Sigmoid colon (tissue), 7 donors: ENCODE results near the gene GOLGA2. TPM values are rescaled to one million over a fixed set of nuclear protein-coding genes. Genes with fewer than 3 reads are reported as not detected.

ENCODE experiments used
- DNase-seq: peaks from one replicate; pipeline ENCODE4 v3.0.0-alpha.2; 2019
- H3K27ac ChIP-seq, 4 donors: fragments of 200-600 bp; sonication (generic); one replicate each; pipeline ENCODE4 v1.5.1; 2016 to 2019; ENCODE audit warnings: mild to moderate bottlenecking in 1 of 4
- H3K27me3 ChIP-seq, 3 donors: fragments of 200-600 bp; sonication (generic); one replicate each; pipeline ENCODE4 v1.5.1; 2019; ENCODE audit warnings: mild to moderate bottlenecking in 1 of 3
- H3K36me3 ChIP-seq, 4 donors: fragments of 200-600 bp; sonication (generic); one replicate each; pipeline ENCODE4 v1.5.1; 2016 to 2019
- H3K4me1 ChIP-seq, 4 donors: fragments of 200-600 bp; sonication (generic); one replicate each; pipeline ENCODE4 v1.5.1; 2017 to 2019
- H3K4me3 ChIP-seq, 4 donors: fragments of 200-600 bp; sonication (generic); one replicate each; pipeline ENCODE4 v1.5.1; 2017 to 2019; ENCODE audit warnings: mild to moderate bottlenecking in 2 of 4, moderate library complexity in 1 of 4
- H3K9me3 ChIP-seq, 4 donors: fragments of 200-600 bp in 3 of 4; sonication (generic) in 3 of 4; one replicate each; pipeline versions ENCODE4 v1.5.1 to v1.6.1; 2013 to 2019
- EP300 ChIP-seq, 4 donors: sonication (generic); formaldehyde crosslinking; IDR thresholded peaks; one replicate each; pipeline ENCODE4 v1.6.1; 2017; ENCODE audit warnings: antibody characterized with exemption in 4 of 4
- POLR2A ChIP-seq, 2 donors: fragments of 450-650 bp; IDR thresholded peaks; one replicate each; pipeline ENCODE4 v1.6.1; 2016; ENCODE audit warnings: antibody characterized with exemption in 2 of 2, mild to moderate bottlenecking in 2 of 2, moderate library complexity in 2 of 2
- POLR2AphosphoS5 ChIP-seq, 4 donors: sonication (generic); formaldehyde crosslinking; IDR thresholded peaks; one replicate each; pipeline ENCODE4 v1.6.1; 2017; ENCODE audit warnings: antibody characterized with exemption in 4 of 4
- WGBS, 2 donors: extraction: QIAGEN DNeasy Blood & Tissue Kit; methylation state at CpG; one replicate each; pipeline ENCODE4 v1.1.7; 2013; 5-methylcytosine and 5-hydroxymethylcytosine counted together
- intact Hi-C: fragments of 100-400 bp; cut with DNase I; formaldehyde crosslinking; loops from one replicate; pipeline ENCODE4 v1.15.1; 2023
- polyA plus RNA-seq, 3 donors: library from polyadenylated mRNA; stranded (reverse); fragments of 200-250 nt; gene quantifications; one replicate each; pipeline ENCODE4 v1.2.3, GENCODE V29; 2013
- total RNA-seq, 4 donors: library from RNA; depleted of rRNA; stranded (reverse); fragments of >200 nt; gene quantifications; one replicate each; pipeline ENCODE4 v1.1.0, GENCODE V29; 2016
- TF ChIP-seq, protein P1 (sequence below), 4 experiments: fragments of 450-650 bp in 3 of 4; fragments of 200-600 bp in 1 of 4; IDR thresholded peaks; one replicate each; pipeline ENCODE4 v1.5.1; 2016 to 2019; ENCODE audit warnings: antibody characterized with exemption in 4 of 4, mild to moderate bottlenecking in 3 of 4, moderate library complexity in 2 of 4
- donor health status: healthy with polysubstance abuse.
- donor health status: Bipolar disorder and iron deficiency.
- donor health status: healthy.

The GOLGA2 gene
- total and polyA plus RNA-seq, 7 donors = 48.1 to 104 (median 82.7) TPM

DNA sequence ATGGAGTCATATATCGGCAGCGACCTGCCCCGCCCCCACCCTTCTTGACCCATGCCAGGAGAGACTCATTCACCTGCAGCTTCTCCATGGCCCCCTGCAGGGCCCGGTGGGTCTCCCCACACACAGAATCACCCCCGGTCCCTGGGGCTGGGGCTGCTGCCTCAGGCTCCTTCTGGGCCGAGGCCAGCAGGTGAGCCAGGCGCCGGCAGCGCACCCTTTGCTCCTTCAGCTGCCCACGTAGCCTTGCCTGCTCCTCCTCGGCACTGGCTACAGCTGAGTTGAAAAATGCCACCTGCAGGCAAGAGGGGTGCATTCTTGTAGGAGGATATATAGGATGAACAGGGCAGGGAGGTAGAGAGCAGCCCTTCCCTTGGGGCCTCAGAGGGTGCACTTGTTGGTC lies 17.9 kb downstream of the GOLGA2 start:
- intact Hi-C loops = no loop called here
- Histone ChIP-seq H3K4me3 (no peak overlapping the region), H3K4me1 (peaks cover 0 to 6% (median 0%) of the 10 kb centered on the region in 4 donors), H3K27me3 (peaks cover 0 to 3% (median 0%) of the 10 kb centered on the region in 3 donors), H3K9me3 (no peaks in the 10 kb centered on the region), H3K36me3 (peaks cover 49 to 68% (median 59%) of the 10 kb centered on the region in 4 donors), H3K27ac (no peak overlapping the region)
- 90 to 92% methylated on average over 11 of the region's 11 CpGs for WGBS, 2 donors
- no peak for DNase-seq
- TF ChIP-seq POLR2A (IDR thresholded peaks at IDR 0.05) = no peak
- TF ChIP-seq EP300 (IDR thresholded peaks at IDR 0.05) = no peak
- TF ChIP-seq POLR2AphosphoS5 (IDR thresholded peaks at IDR 0.05) = no peak
- TF ChIP-seq, protein P1, sequence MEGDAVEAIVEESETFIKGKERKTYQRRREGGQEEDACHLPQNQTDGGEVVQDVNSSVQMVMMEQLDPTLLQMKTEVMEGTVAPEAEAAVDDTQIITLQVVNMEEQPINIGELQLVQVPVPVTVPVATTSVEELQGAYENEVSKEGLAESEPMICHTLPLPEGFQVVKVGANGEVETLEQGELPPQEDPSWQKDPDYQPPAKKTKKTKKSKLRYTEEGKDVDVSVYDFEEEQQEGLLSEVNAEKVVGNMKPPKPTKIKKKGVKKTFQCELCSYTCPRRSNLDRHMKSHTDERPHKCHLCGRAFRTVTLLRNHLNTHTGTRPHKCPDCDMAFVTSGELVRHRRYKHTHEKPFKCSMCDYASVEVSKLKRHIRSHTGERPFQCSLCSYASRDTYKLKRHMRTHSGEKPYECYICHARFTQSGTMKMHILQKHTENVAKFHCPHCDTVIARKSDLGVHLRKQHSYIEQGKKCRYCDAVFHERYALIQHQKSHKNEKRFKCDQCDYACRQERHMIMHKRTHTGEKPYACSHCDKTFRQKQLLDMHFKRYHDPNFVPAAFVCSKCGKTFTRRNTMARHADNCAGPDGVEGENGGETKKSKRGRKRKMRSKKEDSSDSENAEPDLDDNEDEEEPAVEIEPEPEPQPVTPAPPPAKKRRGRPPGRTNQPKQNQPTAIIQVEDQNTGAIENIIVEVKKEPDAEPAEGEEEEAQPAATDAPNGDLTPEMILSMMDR (IDR thresholded peaks at IDR 0.05) = no peak

DNA sequence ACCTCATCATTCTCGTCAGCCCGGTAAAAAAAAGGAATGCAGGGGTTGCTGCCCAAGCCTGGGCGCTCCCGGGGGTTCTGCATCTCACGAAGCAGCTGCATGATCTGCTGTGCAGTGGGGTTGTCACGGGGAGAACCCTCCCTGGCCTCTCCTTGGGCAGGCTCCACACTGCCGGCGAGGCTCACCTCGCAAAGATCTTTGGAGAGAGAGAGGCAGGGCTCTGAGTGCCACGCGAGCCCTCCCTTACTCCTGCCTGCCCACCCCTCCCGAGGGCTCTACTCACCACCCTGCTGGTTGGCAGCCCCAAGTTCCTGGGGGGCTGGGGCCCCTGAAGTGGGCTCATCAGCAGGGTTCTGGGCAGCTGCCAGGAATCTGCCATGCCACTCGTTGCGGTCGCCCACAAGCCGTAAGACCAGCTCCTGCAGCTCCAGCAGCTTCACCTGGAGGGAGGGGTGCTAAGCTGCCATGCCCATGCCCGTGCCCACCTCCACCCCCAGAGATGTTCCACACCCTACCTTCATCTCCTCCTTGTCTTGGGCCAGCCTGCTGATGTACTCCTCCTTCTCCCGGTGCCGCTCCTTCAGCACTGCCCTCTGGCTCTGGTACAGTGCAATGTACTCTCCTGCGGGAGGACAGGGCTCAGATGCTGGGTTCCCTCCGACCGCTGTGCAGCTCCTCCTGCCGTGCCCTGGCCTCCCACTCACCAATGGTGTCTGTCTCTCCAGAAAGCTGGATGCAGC lies 18.6 kb downstream of the GOLGA2 start:
- 92% methylated on average over 23 of the region's 23 CpGs for WGBS, 2 donors
- peaks cover 49 to 61% (median 53%) of the 10 kb centered on the region in 4 donors for H3K36me3 ChIP-seq

DNA sequence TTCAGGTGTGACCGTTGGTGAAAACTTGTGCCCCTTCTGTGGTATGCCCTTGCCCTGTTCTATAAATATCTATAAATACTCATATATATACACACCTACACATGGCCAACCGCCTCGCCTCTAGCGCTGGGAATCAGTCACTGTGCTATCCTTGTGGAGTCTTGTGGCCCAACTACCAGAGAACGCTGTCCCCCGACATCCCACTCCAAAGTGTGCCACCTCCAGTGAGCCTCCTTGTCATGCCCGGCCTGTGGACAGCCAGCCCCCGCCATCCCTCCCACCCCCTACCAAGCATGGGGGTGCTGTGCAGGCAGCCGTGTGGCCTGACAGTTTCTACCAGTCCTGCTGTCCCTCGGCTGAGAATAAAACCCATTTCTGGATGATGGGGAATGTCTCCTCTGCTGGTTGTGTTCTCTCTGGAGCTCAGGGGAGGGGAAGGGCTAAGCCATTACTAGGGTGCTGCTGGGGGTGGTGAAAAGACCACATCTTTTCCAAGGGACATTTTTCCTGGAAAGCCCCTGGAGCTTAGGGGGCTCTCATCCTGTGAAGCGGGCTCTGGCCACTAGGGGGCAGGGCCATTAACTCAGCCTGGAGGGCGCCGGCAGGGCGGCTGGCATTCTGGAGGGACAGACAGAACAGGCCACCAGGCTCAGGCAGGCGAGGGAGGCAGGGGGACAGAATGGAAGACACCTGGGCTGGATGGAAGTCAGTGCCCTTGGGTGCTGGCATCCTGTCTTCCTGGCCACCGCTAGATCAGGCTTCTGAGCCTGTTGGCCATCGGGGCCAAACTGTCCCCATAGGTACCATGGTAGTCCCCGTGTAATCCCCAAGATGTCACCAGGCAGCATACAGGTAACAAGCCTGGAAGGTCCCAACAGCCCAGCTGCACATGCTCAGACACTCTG lies 20.7 kb downstream of the GOLGA2 start:
- Histone ChIP-seq H3K27me3 (peaks cover 0 to 24% (median 20%) of the 10 kb centered on the region in 3 donors), H3K4me1 (peaks cover 0 to 21% (median 10%) of the 10 kb centered on the region in 4 donors), H3K27ac (no peak overlapping the region), H3K4me3 (no peak overlapping the region), H3K9me3 (no peaks in the 10 kb centered on the region), H3K36me3 (peaks cover 27 to 40% (median 33%) of the 10 kb centered on the region in 4 donors)
- DNase-seq = peak; percentile 79
- WGBS, 2 donors = 60 to 66% methylated on average over 18 of the region's 18 CpGs
- intact Hi-C loops = no loop called here
- TF ChIP-seq, protein P1 (IDR thresholded peaks at IDR 0.05) = peak; percentile 35 to 79 (median 71)
- TF ChIP-seq EP300 (IDR thresholded peaks at IDR 0.05) = no peak

More for the DNA sequence above, 18.6 kb downstream of the GOLGA2 start:
- no peaks in the 10 kb centered on the region for H3K9me3 ChIP-seq
- no peak for DNase-seq
- H3K4me1 ChIP-seq = peaks cover 0 to 6% (median 0%) of the 10 kb centered on the region in 4 donors
- H3K27me3 ChIP-seq = peaks cover 0 to 3% (median 0%) of the 10 kb centered on the region in 3 donors
- intact Hi-C loops = no loop called here
- no peak overlapping the region for H3K27ac ChIP-seq
- no peak overlapping the region for H3K4me3 ChIP-seq
- TF ChIP-seq EP300 (IDR thresholded peaks at IDR 0.05) = no peak
- TF ChIP-seq POLR2A (IDR thresholded peaks at IDR 0.05) = no peak
- TF ChIP-seq, protein P1 (IDR thresholded peaks at IDR 0.05) = no peak
- no peak for TF ChIP-seq POLR2AphosphoS5 (IDR thresholded peaks at IDR 0.05)

DNA sequence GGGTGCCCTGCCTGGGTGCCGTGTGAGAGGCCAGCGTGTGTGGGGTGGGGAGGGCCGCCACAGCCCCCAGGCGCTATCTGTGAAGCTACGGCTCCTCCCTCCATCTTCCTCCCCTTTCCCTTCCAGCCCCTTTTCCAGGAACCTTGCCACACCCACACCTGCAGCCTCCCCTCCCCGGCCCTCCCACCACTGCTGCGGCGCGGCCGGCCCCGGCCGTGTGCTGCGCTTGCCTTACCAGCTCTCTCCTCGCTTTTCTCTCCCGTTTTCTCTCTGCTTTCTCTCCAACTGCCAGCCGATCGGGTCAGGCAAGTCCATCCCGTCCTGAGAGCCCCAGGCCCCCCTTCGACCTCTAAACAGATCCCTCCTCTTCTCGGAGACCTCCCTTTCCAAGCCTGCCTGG lies 21.4 kb downstream of the GOLGA2 start:
- intact Hi-C loops = no loop called here
- DNase-seq = no peak
- WGBS, 2 donors = 91 to 92% methylated on average over 20 of the region's 20 CpGs
- peaks cover 0 to 21% (median 11%) of the 10 kb centered on the region in 4 donors for H3K4me1 ChIP-seq
- peaks cover 0 to 27% (median 20%) of the 10 kb centered on the region in 3 donors for H3K27me3 ChIP-seq
- H3K27ac ChIP-seq = no peak overlapping the region
- peaks cover 21 to 32% (median 26%) of the 10 kb centered on the region in 4 donors for H3K36me3 ChIP-seq
- TF ChIP-seq, protein P1 (IDR thresholded peaks at IDR 0.05) = no peak
- TF ChIP-seq POLR2AphosphoS5 (IDR thresholded peaks at IDR 0.05) = no peak
- no peak for TF ChIP-seq POLR2A (IDR thresholded peaks at IDR 0.05)
- no peak for TF ChIP-seq EP300 (IDR thresholded peaks at IDR 0.05)
- H3K9me3 ChIP-seq = no peaks in the 10 kb centered on the region
- no peak overlapping the region for H3K4me3 ChIP-seq
